ENCODE data around the gene TUBG1. TPM values are rescaled to one million over a fixed set of nuclear protein-coding genes. Genes with fewer than 3 reads are reported as not detected.

Gene TUBG1
- total RNA-seq (2011; cell fraction: chromatin; rRNA removed; ENCODE audit: low replicate concordance): 35.3 and 79.8 TPM in 2 replicates
- total RNA-seq (2011; cell fraction: nucleolus; rRNA removed): 46.3 and 58.9 TPM in 2 replicates
- 54.0 and 66.2 TPM in 2 replicates for total RNA-seq (2011; cell fraction: nucleoplasm; rRNA removed)
- total RNA-seq (2014; rRNA removed): 89.5 and 116 TPM in 2 replicates
- total RNA-seq (2014; rRNA removed; fragmentation: Illumina TruSeq; extraction: Trizol): 33.7 and 40.1 TPM in 2 replicates
- total RNA-seq (2015; rRNA removed; fragmentation: Illumina TruSeq; extraction: Trizol): 64.4 and 65.4 TPM in 2 replicates
- 115 and 117 TPM in 2 replicates for total RNA-seq (2021)
- 46.1 and 46.9 TPM in 2 replicates for polyA plus RNA-seq (2011; rRNA removed)
- 94.0 and 218 TPM in 2 replicates for polyA plus RNA-seq (2011; cell fraction: cytosol; rRNA removed)
- 89.8 and 181 TPM in 2 replicates for polyA plus RNA-seq (2011; cell fraction: nucleus; rRNA removed)
- polyA plus RNA-seq (2012): 117 and 186 TPM in 2 replicates
- polyA plus RNA-seq (2014; fragmentation: Illumina TruSeq; extraction: Trizol): 147 and 163 TPM in 2 replicates
- 10 to 100 TPM; 33.1 to 66.0 TPM for polyA plus RNA-seq (2014; fragmentation: Nextera tagmentation; extraction: Ambion mirVana)
- polyA plus RNA-seq (2014; rRNA removed): 68.3 and 77.8 TPM in 2 replicates
- 28.6 and 72.5 TPM in 2 replicates for polyA minus RNA-seq (2011; rRNA and poly(A)+ RNA removed)
- 53.4 and 81.5 TPM in 2 replicates for polyA minus RNA-seq (2011; cell fraction: cytosol; rRNA and poly(A)+ RNA removed)
- 30.7 and 31.3 TPM in 2 replicates for polyA minus RNA-seq (2011; cell fraction: nucleus; rRNA and poly(A)+ RNA removed)
- percentile 76 among the genes with signal in this experiment for Bru-seq, nascent RNA
- BruChase-seq, experiment 1, labeled RNA remaining after a 2-hour chase: percentile 68 among the genes with signal in this experiment
- percentile 72 among the genes with signal in this experiment for BruChase-seq, experiment 2, labeled RNA remaining after a 6-hour chase
- long read RNA-seq, experiment 1, transcript TUBG1-201 (11 exons, 1,611 nt): major isoform, 300 of 579 reads
- long read RNA-seq, experiment 1, partial matches to known transcripts: 247 of 579 reads
- long read RNA-seq, experiment 1, other reads (novel, unspliced or antisense): 32 of 579 reads
- long read RNA-seq, experiment 2, transcript TUBG1-201 (11 exons, 1,611 nt): major isoform, 103 of 160 reads
- long read RNA-seq, experiment 2, partial matches to known transcripts: 25 of 160 reads
- long read RNA-seq, experiment 2, other reads (novel, unspliced or antisense): 32 of 160 reads
- long read RNA-seq, experiment 3, transcript TUBG1-201 (11 exons, 1,611 nt): major isoform, 285 of 328 reads
- long read RNA-seq, experiment 3, partial matches to known transcripts: 23 of 328 reads
- long read RNA-seq, experiment 3, other reads (novel, unspliced or antisense): 20 of 328 reads

- H4K20me1 ChIP-seq (replicated peaks; ENCODE audit: control insufficient read depth, insufficient read depth, low read length): peaks cover 3% of the 10 kb centered on the region; the same call in 1 of the 2 replicates
- FAIRE-seq: peak; percentile 100
- ChIA-PET POLR2A (interaction anchor here (0.6 to 2.8 kb wide), 14 partner anchors 10 to 828 kb away, joined by 3 to 31 read pairs (median 6); no protein-coding TSS in a partner anchor), CTCF (ENCODE audit: low intra/inter-chr PET ratio) (interaction anchor here (0.6 to 1.0 kb wide), 2 partner anchors 15 to 31 kb away, joined by 3 read pairs; no protein-coding TSS in a partner anchor)
- no peaks in the 10 kb centered on the region for H3K9me1 ChIP-seq (ENCODE audit: control insufficient read depth, insufficient read depth, low read length)
- H2AFZ ChIP-seq (ENCODE audit: low read depth, low read length): peak within 1 kb of the TSS; percentile 94
- H3K4me2 ChIP-seq (ENCODE audit: insufficient read depth, low read length): peak within 1 kb of the TSS; percentile 97
- under 1% methylated on average over 66 of the region's 66 CpGs for WGBS (ENCODE audit: insufficient coverage, low coverage, missing lambda C conversion rate)
- peak within 1 kb of the TSS; percentile 95 for H3K4me3 ChIP-seq
- peaks cover 16 to 21% of the 10 kb centered on the region in 2 experiments; a peak in 4 of 5 replicates for H3K4me1 ChIP-seq (replicated peaks in 1 of 2; ENCODE audit: control insufficient read depth in 2 of 2, insufficient read depth in 2 of 2, low read length in 2 of 2)
- DNase-seq (ENCODE audit: extremely low read depth in 1 of 4, low spot score in 3 of 4): peak; percentile 99
- H3K79me2 ChIP-seq (ENCODE audit: control insufficient read depth, insufficient read depth, low read length): peaks cover 59% of the 10 kb centered on the region
- H3K27ac ChIP-seq (ENCODE audit: extremely low read depth, low read depth, low read length): peak within 1 kb of the TSS; percentile 84
- peaks cover 36% of the 10 kb centered on the region for H3K36me3 ChIP-seq (ENCODE audit: control insufficient read depth, insufficient read depth, low read length)
- no TSS peak for BruUV-seq (replicated peaks)
- intact Hi-C loops (cut with micrococcal nuclease): loop anchor here (5.0 kb wide), 1 partner anchor 68 kb away; the partner anchor contains the start of gene PLEKHH3
- in situ Hi-C loops (cut with MboI): no loop called here
- peak within 1 kb of the TSS; percentile 92 to 94 for H3K9ac ChIP-seq (ENCODE audit: insufficient read depth in 1 of 2, low read depth in 2 of 2, low read length in 2 of 2)
- H3K27me3 ChIP-seq (ENCODE audit: control insufficient read depth in 2 of 2, insufficient read depth in 2 of 2, low read length in 2 of 2): no peaks in the 10 kb centered on the region
- ATAC-seq: peak; percentile 90
- H3K9me3 ChIP-seq (replicated peaks; ENCODE audit: control insufficient read depth, insufficient read depth, low read depth, low read length): no peaks in the 10 kb centered on the region
- no peak for TF ChIP-seq ZNF184 (CRISPR knock-in tag; IDR thresholded peaks at IDR 0.05)
- TF ChIP-seq PHF8 (IDR thresholded peaks at IDR 0.05; ENCODE audit: borderline replicate concordance, low read length): peak; percentile 84; the same call in 1 of the 2 replicates
- no peak for TF ChIP-seq ZNF274 (IDR thresholded peaks at IDR 0.05; ENCODE audit: borderline replicate concordance, low read depth, low read length)
- TF ChIP-seq RAD51 (IDR thresholded peaks at IDR 0.05; ENCODE audit: borderline replicate concordance, low read depth): no peak
- no peak for TF ChIP-seq ZNF696 (CRISPR knock-in tag; conservative IDR thresholded peaks at IDR 0.05)
- peak; percentile 96 for TF ChIP-seq POLR2G (IDR thresholded peaks at IDR 0.05; ENCODE audit: low read depth, low read length)
- peak; percentile 90 for TF ChIP-seq POLR2A (conservative IDR thresholded peaks at IDR 0.05)
- 0 out of 4 replicates have a peak, but pooled peaks of 1 of the 2 experiments have one; percentile 1 for TF ChIP-seq MLLT1 (IDR thresholded peaks at IDR 0.05)
- peak; percentile 97 for TF ChIP-seq ZBTB1 (CRISPR knock-in tag; IDR thresholded peaks at IDR 0.05; ENCODE audit: borderline replicate concordance, low read depth)
- no peak for TF ChIP-seq GATAD2B (IDR thresholded peaks at IDR 0.05; ENCODE audit: borderline replicate concordance)
- peak; percentile 73 for TF ChIP-seq KDM5B (IDR thresholded peaks at IDR 0.05; ENCODE audit: insufficient replicate concordance, low read depth, low read length)
- TF ChIP-seq RFX1 (IDR thresholded peaks at IDR 0.05): no peak
- peak; percentile 55 for TF ChIP-seq POLR2H (tag; IDR thresholded peaks at IDR 0.05; ENCODE audit: low read depth)
- no peak for TF ChIP-seq SRSF9 (IDR thresholded peaks at IDR 0.05; ENCODE audit: borderline replicate concordance, low read depth, low read length)
- no peak for TF ChIP-seq HMG20A (CRISPR knock-in tag; conservative IDR thresholded peaks at IDR 0.05)
- no peak for TF ChIP-seq ELF4 (CRISPR knock-in tag; IDR thresholded peaks at IDR 0.05)
Observed at GRCh38 chr17:42609182-42609813, at the start of gene TUBG1, which contains the start of gene RETREG3. Gene TUBG1, plus strand, starts transcription at chr17:42609683. Its CDS starts 55 bp downstream, at chr17:42609738. Gene RETREG3, minus strand, starts transcription at chr17:42609374. Its CDS starts 50 bp downstream, at chr17:42609324.
